Right atrium auricular region (tissue), 2 donors: ENCODE measurements around the gene ATP1B2. TPM values are rescaled to one million over a fixed set of nuclear protein-coding genes. Genes with fewer than 3 reads are reported as not detected.

Experiments
- DNase-seq: peaks from one replicate; pipeline ENCODE4 v3.0.0-alpha.2; 2019; ENCODE audit warnings: low spot score
- H3K27ac ChIP-seq, 2 donors: fragments of 200-600 bp; sonication (generic); 1 replicate in 1 of 2; 2 replicates in 1 of 2; pipeline ENCODE4 v1.5.1; 2016 to 2019
- H3K27me3 ChIP-seq, 2 donors: fragments of 200-600 bp; sonication (generic); one replicate each; pipeline versions ENCODE4 v1.5.1 to v1.6.0; 2017 to 2019
- H3K36me3 ChIP-seq: fragments of 200-600 bp; sonication (generic); one replicate; pipeline ENCODE4 v1.5.1; 2016
- H3K4me1 ChIP-seq, 2 donors: fragments of 200-600 bp; sonication (generic); one replicate each; pipeline versions ENCODE4 v1.5.1 to v1.6.0; 2017 to 2019
- H3K4me3 ChIP-seq, 2 donors: fragments of 200-600 bp; sonication (generic); 1 replicate in 1 of 2; 2 replicates in 1 of 2; pipeline ENCODE4 v1.5.1; 2017 to 2019; ENCODE audit warnings: mild to moderate bottlenecking in 1 of 2, moderate library complexity in 1 of 2
- H3K9me3 ChIP-seq, 2 donors: fragments of 200-600 bp; sonication (generic); one replicate each; pipeline ENCODE4 v1.5.1; 2019
- CTCF ChIP-seq, 2 donors: fragments of 200-600 bp; sonication (generic); IDR thresholded peaks; one replicate each; pipeline ENCODE4 v1.5.1; 2019; ENCODE audit warnings: antibody characterized with exemption in 2 of 2
- total RNA-seq, 2 donors: library from RNA; depleted of rRNA; stranded (reverse); fragments of >200 nt; gene quantifications; one replicate each; pipeline ENCODE4 v1.1.0, GENCODE V29; 2016

ATP1B2 gene
- total RNA-seq, 2 donors from 2014 or later: 1.2 to 2.2 TPM

- no peaks in the 10 kb centered on the region for H3K9me3 ChIP-seq
Measured at GRCh38 chr17:7705269-7706255, 54.8 kb downstream of the ATP1B2 start.

GRCh38 chr17:7706631-7707354 is 56.1 kb downstream of the ATP1B2 start:
- peaks cover 8% of the 10 kb centered on the region for H3K36me3 ChIP-seq
- no peak overlapping the region for H3K27ac ChIP-seq
- H3K9me3 ChIP-seq: no peaks in the 10 kb centered on the region
- no peak for DNase-seq
- H3K27me3 ChIP-seq: peaks cover 0 to 14% of the 10 kb centered on the region in 2 donors
- no peak for TF ChIP-seq CTCF (IDR thresholded peaks at IDR 0.05)
- peaks cover 0 to 20% of the 10 kb centered on the region in 2 donors for H3K4me1 ChIP-seq
- no peak overlapping the region for H3K4me3 ChIP-seq

More at GRCh38 chr17:7705269-7706255, 54.8 kb downstream of the ATP1B2 start:
- H3K4me3 ChIP-seq: peak overlapping the region; percentile 34 to 52
- H3K4me1 ChIP-seq: peaks cover 0 to 20% of the 10 kb centered on the region in 2 donors
- peaks cover 0 to 14% of the 10 kb centered on the region in 2 donors for H3K27me3 ChIP-seq
- H3K27ac ChIP-seq: peak overlapping the region in 1 of 2 donors; percentile 21
- DNase-seq: no peak
- TF ChIP-seq CTCF (IDR thresholded peaks at IDR 0.05): no peak
- H3K36me3 ChIP-seq: peaks cover 14% of the 10 kb centered on the region

Other genes starting within 250 kb of the ATP1B2 start
- gene TMEM256, start 246.8 kb upstream of the ATP1B2 start, total RNA-seq: 10 to 100 TPM; 43.4 to 64.8 TPM
- gene NLGN2, start 243.1 kb upstream of the ATP1B2 start, total RNA-seq: 10 to 100 TPM in 1 of 2 donors, 1 to 10 TPM in 1; 6.3 to 12.2 TPM
- not detected for gene SPEM1, start 230.6 kb upstream of the ATP1B2 start, total RNA-seq
- not detected for gene SPEM2, start 225.3 kb upstream of the ATP1B2 start, total RNA-seq
- gene SPEM3, start 222.1 kb upstream of the ATP1B2 start, total RNA-seq: not detected
- gene TMEM102, start 215.5 kb upstream of the ATP1B2 start, total RNA-seq: 1 to 10 TPM; 3.7 to 5.6 TPM
- 10 to 100 TPM; 18.6 to 20.9 TPM for gene FGF11, start 211.4 kb upstream of the ATP1B2 start, total RNA-seq
- gene CHRNB1, start 205.9 kb upstream of the ATP1B2 start, total RNA-seq: 10 to 100 TPM; 15.8 to 19.0 TPM
- 10 to 100 TPM; 50.5 to 67.3 TPM for gene ZBTB4, start 171.3 kb upstream of the ATP1B2 start, total RNA-seq
- gene SLC35G6, start 169.5 kb upstream of the ATP1B2 start, total RNA-seq: not detected
- 10 to 100 TPM; 28.4 to 41.2 TPM for gene POLR2A, start 166.6 kb upstream of the ATP1B2 start, total RNA-seq
- 10 to 100 TPM; 39.6 to 50.2 TPM for gene TNFSF12, start 101.9 kb upstream of the ATP1B2 start, total RNA-seq
- gene TNFSF13, start 92.2 kb upstream of the ATP1B2 start, total RNA-seq: 10 to 100 TPM; 11.0 to 16.9 TPM
- 10 to 100 TPM; 45.9 to 56.1 TPM for gene SENP3, start 89.0 kb upstream of the ATP1B2 start, total RNA-seq
- 10 to 100 TPM; 16.2 to 54.2 TPM for gene CD68, start 71.3 kb upstream of the ATP1B2 start, total RNA-seq
- 10 to 100 TPM; 55.4 to 81.1 TPM for gene MPDU1, start 67.1 kb upstream of the ATP1B2 start, total RNA-seq
- 10 to 100 TPM in 1 of 2 donors, 1 to 10 TPM in 1; 5.6 to 11.5 TPM for gene SOX15, start 60.8 kb upstream of the ATP1B2 start, total RNA-seq
- gene FXR2, start 36.0 kb upstream of the ATP1B2 start, total RNA-seq: 10 to 100 TPM; 70.3 to 83.6 TPM
- 10 to 100 TPM; 56.0 to 78.5 TPM for gene SAT2, start 23.1 kb upstream of the ATP1B2 start, total RNA-seq
- gene SHBG, start 20.8 kb upstream of the ATP1B2 start, total RNA-seq: under 1 TPM in 1 of 2 donors, not detected in 1; 0.39 TPM
- 10 to 100 TPM; 12.9 to 20.1 TPM for gene TP53, start 36.6 kb downstream of the ATP1B2 start, total RNA-seq
- gene WRAP53, start 37.6 kb downstream of the ATP1B2 start, total RNA-seq: 1 to 10 TPM; 3.7 to 6.1 TPM
- gene EFNB3, start 54.3 kb downstream of the ATP1B2 start, total RNA-seq: 1 to 10 TPM; 2.1 to 5.9 TPM
- under 1 TPM in 1 of 2 donors, not detected in 1; 0.08 TPM for gene DNAH2, start 66.8 kb downstream of the ATP1B2 start, total RNA-seq
- gene KDM6B, start 183.3 kb downstream of the ATP1B2 start, total RNA-seq: 10 to 100 TPM; 11.0 to 11.1 TPM
- gene TMEM88, start 204.1 kb downstream of the ATP1B2 start, total RNA-seq: 10 to 100 TPM; 42.5 to 53.2 TPM
- 10 to 100 TPM; 77.1 to 85.0 TPM for gene NAA38, start 206.6 kb downstream of the ATP1B2 start, total RNA-seq
- 1 to 10 TPM; 5.1 to 6.8 TPM for gene CYB5D1, start 207.1 kb downstream of the ATP1B2 start, total RNA-seq
- 10 to 100 TPM; 17.6 to 44.7 TPM for gene CHD3, start 237.9 kb downstream of the ATP1B2 start, total RNA-seq